NOMO-1 treated with DMSO at 0.1 percent for 48 hours (cell line): ENCODE measurements around the gene PMIS2.
A peak's percentile ranks its signal among the peaks of the same experiment; 100 is the strongest.
"Not testable (repeated sequence)": the region's sequence is repeated elsewhere in the genome, so short reads cannot be mapped to it uniquely, and the experiment has no call there.

Experiments used
- DNase-seq: peaks from one replicate; lab custom pipeline; 2025; ENCODE audit not compliant: unreplicated experiment; lab: John Stamatoyannopoulos, UW

Gene PMIS2

GRCh38 chr19:35587321-35587720, 1.3 kb downstream of the PMIS2 start:
- DNase-seq = no peak

- DNase-seq = no peak
Observed at GRCh38 chr19:35590875-35591274, 4.9 kb downstream of the PMIS2 start.

- DNase-seq = peak; percentile 8
Observed at GRCh38 chr19:35592226-35592625, 6.3 kb downstream of the PMIS2 start.

GRCh38 chr19:35595026-35595425, 9.1 kb downstream of the PMIS2 start:
- not testable (repeated sequence) for DNase-seq

- no peak for DNase-seq
Observed at GRCh38 chr19:35595928-35596327, 10.0 kb downstream of the PMIS2 start.

GRCh38 chr19:35596366-35596999, 10.5 kb downstream of the PMIS2 start:
- DNase-seq = no peak

- no peak for DNase-seq
Observed at GRCh38 chr19:35601971-35602370, 16.0 kb downstream of the PMIS2 start.

- not testable (repeated sequence) for DNase-seq
Observed at GRCh38 chr19:35604436-35604835, 18.5 kb downstream of the PMIS2 start.

GRCh38 chr19:35607170-35607569, 21.2 kb downstream of the PMIS2 start:
- not testable (repeated sequence) for DNase-seq

GRCh38 chr19:35607661-35608060, 21.7 kb downstream of the PMIS2 start:
- DNase-seq = no peak

- no peak for DNase-seq
Observed at GRCh38 chr19:35608251-35608650, 22.3 kb downstream of the PMIS2 start.

- peak; percentile 64 for DNase-seq
Observed at GRCh38 chr19:35609851-35610353, 23.9 kb downstream of the PMIS2 start.

- DNase-seq = no peak
Observed at GRCh38 chr19:35612224-35612558, 26.2 kb downstream of the PMIS2 start.

GRCh38 chr19:35612559-35613321, 26.8 kb downstream of the PMIS2 start, which contains the start of gene HAUS5:
TSS of gene HAUS5 (plus strand) at chr19:35612735. CDS start at chr19:35612795, 60 bp downstream.
- peak; percentile 83 for DNase-seq

GRCh38 chr19:35613574-35613973, 27.6 kb downstream of the PMIS2 start:
- no peak for DNase-seq

GRCh38 chr19:35615036-35615435, 29.1 kb downstream of the PMIS2 start:
- DNase-seq = no peak

- no peak for DNase-seq
Observed at GRCh38 chr19:35618857-35619256, 32.9 kb downstream of the PMIS2 start.

GRCh38 chr19:35619290-35619923, 33.4 kb downstream of the PMIS2 start:
- no peak for DNase-seq

GRCh38 chr19:35620001-35620400, 34.0 kb downstream of the PMIS2 start:
- no peak for DNase-seq

- DNase-seq = no peak
Observed at GRCh38 chr19:35621708-35622107, 35.7 kb downstream of the PMIS2 start.

GRCh38 chr19:35622750-35623149, 36.8 kb downstream of the PMIS2 start:
- DNase-seq = no peak
